ENCODE measurements around the gene FGF10. TPM values are rescaled to one million over a fixed set of nuclear protein-coding genes. Genes with fewer than 3 reads are reported as not detected.

The FGF10 gene
- total RNA-seq, 1 donor from 2014 or later: 4.4 TPM

DNA sequence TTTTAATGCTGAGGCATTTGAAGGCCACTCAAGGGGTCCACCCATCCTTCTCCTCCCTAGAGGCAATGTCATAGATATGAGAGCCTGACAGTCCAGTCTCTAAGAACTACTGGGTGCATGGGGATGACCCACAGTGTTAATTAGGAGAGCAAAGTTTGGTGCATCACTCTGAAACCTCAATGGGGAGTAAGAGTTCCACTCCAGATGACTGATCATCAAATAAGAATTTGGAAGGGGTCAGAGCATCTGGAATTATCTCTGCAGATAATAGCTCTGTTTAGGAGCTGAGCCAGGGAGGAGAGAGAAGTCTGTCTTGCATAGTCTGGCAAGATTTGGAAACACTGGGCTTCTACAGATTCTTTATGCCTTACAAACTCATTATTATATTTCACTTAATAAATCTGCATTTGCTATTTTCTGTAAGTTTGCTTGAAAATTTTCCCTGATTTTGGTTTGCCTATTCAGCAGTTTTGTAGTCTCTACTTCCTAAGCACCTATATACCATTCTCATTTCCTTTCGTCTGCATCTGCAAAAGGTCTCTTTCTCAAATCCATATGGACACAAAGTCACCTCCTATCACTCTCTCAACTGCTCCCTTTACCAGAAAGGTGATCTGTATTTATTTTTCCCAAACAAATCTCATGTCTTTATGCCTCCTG is 27.7 kb downstream of the FGF10 start:
- DNase-seq (ENCODE audit: missing footprints) (no peak), ATAC-seq (peak; percentile 64)
- intact Hi-C loops (cut with DNase I): no loop called here

- ATAC-seq: no peak
- intact Hi-C loops (cut with DNase I): no loop called here
- no peak for DNase-seq (ENCODE audit: missing footprints)
These were observed 28.3 kb downstream of the FGF10 start for GRCh38 chr5:44360919-44361318.

GRCh38 chr5:44358421-44358820 is 30.8 kb downstream of the FGF10 start:
- ATAC-seq: no peak
- DNase-seq (ENCODE audit: missing footprints): no peak
- intact Hi-C loops (cut with DNase I): no loop called here

GRCh38 chr5:44356231-44356630 is 33.0 kb downstream of the FGF10 start:
- DNase-seq (ENCODE audit: missing footprints): no peak
- no peak for ATAC-seq
- intact Hi-C loops (cut with DNase I): no loop called here

- ATAC-seq: no peak
- intact Hi-C loops (cut with DNase I): no loop called here
- no peak for DNase-seq (ENCODE audit: missing footprints)
These were observed 43.3 kb downstream of the FGF10 start for GRCh38 chr5:44345871-44346270.

DNA sequence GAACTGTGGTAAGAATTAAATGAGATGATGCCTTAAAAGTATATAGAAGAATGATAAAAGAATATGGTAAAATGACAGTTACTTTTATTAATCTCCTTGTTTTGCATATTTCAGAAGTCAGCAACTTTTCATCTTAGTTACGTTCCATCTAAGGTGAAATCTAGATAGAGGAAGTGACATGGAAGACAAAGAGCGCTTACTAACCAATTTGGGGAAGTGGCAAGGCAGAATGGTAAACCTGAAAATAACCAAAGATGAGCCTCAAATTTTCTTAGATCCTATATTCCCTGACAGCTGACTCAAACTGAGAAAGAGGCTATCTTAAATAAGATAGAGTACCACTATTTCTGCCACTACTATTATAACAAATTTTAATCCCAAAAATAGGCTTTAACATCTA is 52.5 kb downstream of the FGF10 start:
- intact Hi-C loops (cut with DNase I): no loop called here
- ATAC-seq (no peak), DNase-seq (ENCODE audit: missing footprints) (no peak)

- intact Hi-C loops (cut with DNase I): no loop called here
- ATAC-seq: no peak
These were observed 54.6 kb downstream of the FGF10 start for GRCh38 chr5:44334622-44335021.

GRCh38 chr5:44332285-44332971 is 56.8 kb downstream of the FGF10 start:
- ATAC-seq (peak; percentile 54), DNase-seq (ENCODE audit: missing footprints) (no peak)
- intact Hi-C loops (cut with DNase I): loop anchor here (1.0 kb wide), 1 partner anchor 602 kb away; no protein-coding TSS in a partner anchor

More at GRCh38 chr5:44334622-44335021, 54.6 kb downstream of the FGF10 start:
- no peak for DNase-seq (ENCODE audit: missing footprints)

DNA sequence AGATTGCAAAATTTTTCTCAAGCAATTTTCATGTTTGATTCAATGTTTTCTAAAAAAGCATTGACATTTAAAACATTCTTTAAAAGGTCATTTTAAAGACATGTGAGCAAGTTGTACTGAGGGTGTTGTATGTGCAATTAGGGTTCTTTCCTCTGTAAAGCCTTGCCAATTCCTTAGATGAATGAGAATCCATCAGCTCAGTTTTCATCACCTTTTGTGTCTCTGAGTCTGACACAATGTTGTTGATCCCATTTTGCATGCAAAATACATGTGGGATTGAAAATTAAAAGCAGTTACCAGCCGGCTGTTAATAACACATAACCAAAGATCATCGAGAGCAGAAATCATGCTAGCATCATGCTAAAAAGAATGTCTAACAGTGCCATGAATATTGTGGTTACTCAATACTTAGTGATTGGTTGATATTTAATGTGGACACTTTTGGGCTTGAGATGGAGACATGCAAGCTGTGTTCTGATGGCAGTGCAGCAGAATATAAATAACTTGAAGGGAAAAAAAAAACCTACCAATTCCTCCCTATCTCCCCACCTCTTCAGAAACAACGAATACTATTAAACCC is 57.7 kb downstream of the FGF10 start:
- ATAC-seq (peak; percentile 69), DNase-seq (ENCODE audit: missing footprints) (no peak)
- intact Hi-C loops (cut with DNase I): loop anchor here (1.0 kb wide), 1 partner anchor 601 kb away; no protein-coding TSS in a partner anchor

GRCh38 chr5:44329716-44330115 is 59.5 kb downstream of the FGF10 start:
- intact Hi-C loops (cut with DNase I): no loop called here
- DNase-seq (ENCODE audit: missing footprints): no peak
- no peak for ATAC-seq

- no peak for ATAC-seq
- intact Hi-C loops (cut with DNase I): no loop called here
- no peak for DNase-seq (ENCODE audit: missing footprints)
These were observed 68.0 kb downstream of the FGF10 start for GRCh38 chr5:44321144-44321725.

DNA sequence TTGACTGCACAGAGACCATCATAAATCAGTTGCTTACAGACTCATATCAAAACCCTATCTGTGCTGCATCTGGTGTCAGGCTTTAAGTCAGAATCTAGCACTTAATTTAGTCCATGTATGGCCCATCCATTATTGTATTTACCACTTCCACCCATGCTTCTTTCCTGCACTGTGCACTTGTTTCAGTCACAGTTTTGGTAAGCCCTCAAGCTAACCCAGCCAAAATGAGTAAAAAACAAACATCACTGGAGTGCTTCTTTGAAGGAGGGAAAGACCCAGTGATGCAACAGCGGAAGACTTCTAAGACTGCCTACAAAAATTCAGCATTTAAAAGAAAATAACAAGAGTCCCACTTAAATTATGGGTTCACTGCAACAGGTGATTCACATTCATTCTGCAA is 69.0 kb downstream of the FGF10 start:
- intact Hi-C loops (cut with DNase I): no loop called here
- ATAC-seq: no peak
- DNase-seq (ENCODE audit: missing footprints): no peak

- intact Hi-C loops (cut with DNase I): no loop called here
- ATAC-seq (no peak), DNase-seq (ENCODE audit: missing footprints) (no peak)
These were observed 70.3 kb downstream of the FGF10 start for GRCh38 chr5:44318883-44319282.

GRCh38 chr5:44312374-44312773 is 76.8 kb downstream of the FGF10 start:
- no peak for DNase-seq (ENCODE audit: missing footprints)
- ATAC-seq: no peak
- intact Hi-C loops (cut with DNase I): no loop called here

DNA sequence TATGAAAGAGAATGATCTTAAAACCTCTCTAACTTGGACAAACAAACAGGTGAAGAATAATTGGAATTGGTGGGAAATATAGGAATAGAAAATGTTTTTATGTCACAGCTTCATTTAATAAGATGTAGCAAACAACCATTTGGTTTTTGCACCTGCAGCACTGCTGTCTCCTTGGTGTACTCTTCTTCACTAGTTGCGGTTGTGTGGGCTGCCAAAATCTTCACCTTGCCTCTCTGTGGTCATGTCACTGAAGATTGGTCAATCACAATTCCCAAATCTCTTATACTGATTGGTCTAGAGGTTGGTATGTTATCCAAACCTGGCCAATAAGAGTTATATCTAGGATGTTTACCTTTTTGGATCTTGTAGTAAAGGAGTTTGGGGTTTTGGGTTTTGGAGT is 88.7 kb downstream of the FGF10 start:
- intact Hi-C loops (cut with DNase I): no loop called here
- no peak for ATAC-seq
- no peak for DNase-seq (ENCODE audit: missing footprints)

- DNase-seq (ENCODE audit: missing footprints) (no peak), ATAC-seq (no peak)
- intact Hi-C loops (cut with DNase I): no loop called here
These were observed 89.8 kb downstream of the FGF10 start for GRCh38 chr5:44299394-44299793.

GRCh38 chr5:44294516-44294915 is 94.7 kb downstream of the FGF10 start:
- intact Hi-C loops (cut with DNase I): no loop called here
- ATAC-seq: peak; percentile 34
- DNase-seq (ENCODE audit: missing footprints): peak; percentile 70

DNA sequence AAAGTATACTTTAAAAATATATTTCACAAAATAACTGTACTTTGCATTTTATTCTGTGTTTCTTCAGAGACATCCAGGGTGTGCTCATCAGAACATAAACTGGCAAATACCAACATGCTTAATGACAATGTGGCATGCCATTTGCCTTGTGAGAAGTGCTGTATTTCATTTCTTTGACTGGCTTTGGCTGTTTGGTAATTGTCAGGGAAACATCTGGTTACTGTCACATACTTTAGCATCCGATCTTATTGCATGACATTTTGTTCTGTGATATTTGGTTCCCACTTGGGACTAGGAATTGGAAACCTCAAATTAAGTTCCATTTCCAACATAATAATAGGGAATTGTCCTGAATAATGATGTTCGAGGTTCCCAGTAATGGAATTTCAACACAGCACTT is 96.5 kb downstream of the FGF10 start:
- intact Hi-C loops (cut with DNase I): no loop called here
- peak; percentile 50 for ATAC-seq

DNA sequence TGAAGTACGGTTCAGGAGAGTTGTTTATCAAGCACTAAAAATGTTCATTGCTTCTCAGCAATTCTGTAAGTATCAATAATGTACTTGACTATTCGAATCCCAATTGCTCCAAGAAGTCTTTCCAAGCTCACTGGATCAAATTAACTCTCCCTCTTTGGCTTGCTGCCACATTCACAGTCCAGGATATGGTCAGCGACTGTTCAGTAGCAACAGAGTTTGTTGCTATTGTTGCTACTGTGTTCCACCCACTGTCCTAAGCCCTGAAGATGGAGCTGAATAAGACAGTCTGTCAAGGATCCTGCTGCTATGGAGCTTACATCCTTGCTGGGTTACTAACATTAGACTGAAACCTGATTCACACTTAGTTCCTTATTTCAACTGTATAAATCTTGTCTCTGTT is 110.8 kb downstream of the FGF10 start:
- DNase-seq (ENCODE audit: missing footprints) (no peak), ATAC-seq (no peak)
- intact Hi-C loops (cut with DNase I): no loop called here

More for the DNA sequence above, 96.5 kb downstream of the FGF10 start:
- no peak for DNase-seq (ENCODE audit: missing footprints)

DNA sequence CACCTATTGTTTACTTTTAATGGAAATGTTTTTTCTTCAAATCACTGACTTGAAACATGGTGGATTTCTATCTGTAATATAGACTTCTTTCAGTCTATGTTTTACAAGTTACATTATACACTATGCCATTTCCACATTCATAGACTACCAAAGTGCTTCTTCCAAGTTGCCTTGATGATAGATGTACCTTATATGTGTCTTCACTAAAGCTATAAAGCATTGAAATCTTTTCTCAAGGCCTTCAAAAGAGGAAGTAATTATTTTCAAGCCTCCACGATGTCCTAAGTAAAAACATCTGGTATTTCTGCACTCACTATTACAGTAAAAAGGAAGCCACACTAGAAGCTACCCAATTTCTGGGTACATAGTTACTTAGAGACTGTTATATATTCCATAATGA is 113.3 kb downstream of the FGF10 start:
- intact Hi-C loops (cut with DNase I): no loop called here
- no peak for DNase-seq (ENCODE audit: missing footprints)
- no peak for ATAC-seq
